ENCODE data around the gene RCSD1.

- TF ChIP-seq CTCF (IDR thresholded peaks at IDR 0.05; ENCODE audit: insufficient read depth, low read length) (peak; percentile 50), POLR2AphosphoS5 (IDR thresholded peaks at IDR 0.05; ENCODE audit: low read depth) (no peak), REST (IDR thresholded peaks at IDR 0.05; ENCODE audit: insufficient replicate concordance, low read depth) (no peak)
Observed at GRCh38 chr1:167599957-167600581, 30.0 kb upstream of the RCSD1 start.
